Fibroblast of gingiva (primary cell): ENCODE results near the gene FRAS1.
"Not testable (repeated sequence)": the region's sequence is repeated elsewhere in the genome, so short reads cannot be mapped to it uniquely, and the experiment has no call there.

ENCODE experiments used
- DNase-seq: peaks from one replicate; pipeline ENCODE4 v3.0.0-alpha.2; 2011; ENCODE audit warnings: low read depth

FRAS1 gene

DNA sequence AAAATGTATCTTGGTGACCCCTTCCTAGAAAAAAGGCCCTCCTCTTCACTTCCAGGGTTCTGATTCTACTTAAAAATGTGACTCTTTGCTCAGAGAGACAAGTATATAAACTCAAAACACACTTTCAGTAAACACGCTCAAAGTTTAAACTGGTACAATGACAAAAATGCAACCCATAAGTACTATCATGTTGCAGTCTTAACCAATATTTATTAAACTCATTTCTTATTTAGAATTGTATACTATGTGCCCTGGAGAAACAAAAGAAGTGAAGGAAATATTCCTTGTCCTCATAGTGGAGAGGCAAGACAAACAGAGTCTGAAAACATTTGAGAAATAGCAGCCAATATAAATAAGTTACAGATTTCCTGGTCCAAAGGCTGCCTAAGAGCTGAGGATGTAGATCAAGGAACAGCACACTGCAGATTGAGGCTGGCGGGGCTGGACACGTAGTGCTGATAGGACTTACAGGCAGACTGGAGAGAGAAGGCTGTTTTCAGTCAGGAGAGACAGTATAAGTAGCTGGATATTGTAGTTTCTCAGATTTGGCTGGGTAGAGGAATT lies 455.3 kb downstream of the FRAS1 start:
- peak; percentile 87 for DNase-seq

DNA sequence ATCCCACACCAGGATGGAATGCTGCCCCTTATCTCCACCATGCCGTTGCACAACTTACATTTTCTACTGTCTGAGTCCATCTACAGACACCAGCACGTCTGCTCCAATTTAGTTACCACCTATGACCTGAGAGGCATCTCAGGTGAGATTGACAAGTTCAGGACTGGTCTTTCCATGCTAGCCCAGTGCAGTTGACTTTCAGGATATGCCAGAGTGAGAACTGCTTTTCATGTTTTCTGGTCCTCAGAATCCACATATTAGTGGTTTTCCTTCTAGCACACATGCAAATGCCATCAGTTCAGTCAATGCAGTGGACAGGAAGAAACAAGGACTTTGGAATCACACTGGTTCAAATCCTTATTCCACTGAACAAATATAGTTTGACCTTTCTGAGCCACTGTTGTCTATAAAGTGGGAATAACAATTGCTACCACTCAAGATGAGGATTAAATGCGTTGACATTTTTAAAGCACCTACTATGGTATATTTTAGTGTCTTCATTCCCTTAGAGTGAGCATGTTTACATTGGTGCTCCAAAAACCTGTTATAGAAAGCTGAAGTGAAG lies 456.4 kb downstream of the FRAS1 start:
- no peak for DNase-seq

DNA sequence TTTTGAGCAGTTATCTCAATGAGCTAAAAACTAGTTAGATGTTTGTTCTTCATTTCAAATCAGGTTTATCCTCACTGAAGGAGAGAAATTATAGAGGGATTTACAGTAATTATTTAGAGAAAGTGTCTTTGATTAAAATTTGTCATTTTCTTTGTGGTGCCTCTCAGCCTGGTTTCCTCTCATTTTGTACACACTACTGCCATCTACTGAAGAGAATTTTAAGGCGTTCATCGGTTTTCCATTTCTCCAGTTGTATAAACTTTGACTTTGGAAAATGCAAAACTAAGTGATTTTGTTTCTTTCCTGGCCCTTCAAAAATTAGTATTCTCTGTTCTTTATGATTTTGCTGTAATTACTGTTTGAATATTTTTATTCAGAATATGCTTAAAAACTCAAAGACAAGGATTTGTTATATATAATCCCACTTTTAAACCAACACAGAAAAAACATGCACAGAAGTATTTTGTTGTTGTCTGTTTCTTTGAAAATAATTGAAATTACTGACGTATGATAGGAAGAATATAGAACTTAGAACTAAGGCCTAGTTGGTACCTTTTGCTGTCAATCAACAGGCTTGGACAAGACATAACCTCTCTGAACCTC lies 460.0 kb downstream of the FRAS1 start:
- DNase-seq, result peak; percentile 29

DNA sequence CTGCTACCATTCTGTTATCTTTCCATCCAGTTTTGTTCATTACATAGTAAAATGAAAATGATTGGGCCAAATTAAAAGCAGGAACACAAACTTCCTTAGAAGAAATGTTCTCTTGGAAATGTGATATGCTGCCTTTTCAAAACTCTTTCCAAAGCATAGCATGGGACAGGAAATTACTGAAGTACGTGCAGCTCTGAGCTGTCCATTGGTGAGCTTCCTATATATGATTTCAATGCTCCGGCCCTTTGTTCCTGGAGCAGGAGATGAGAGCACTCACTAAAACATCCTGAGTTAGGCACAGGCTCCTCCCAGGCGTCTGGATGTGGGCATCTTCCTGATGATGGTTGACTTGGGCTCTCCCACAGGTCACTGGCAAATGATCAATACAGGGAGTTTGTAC lies 461.4 kb downstream of the FRAS1 start:
- peak; percentile 73 for DNase-seq

GRCh38 chr4:78519962-78520361 lies 462.8 kb downstream of the FRAS1 start:
- DNase-seq, result no peak

GRCh38 chr4:78520808-78521226 lies 463.7 kb downstream of the FRAS1 start:
- peak; percentile 93 for DNase-seq

- no peak for DNase-seq
These were observed 466.9 kb downstream of the FRAS1 start for GRCh38 chr4:78524009-78524408.

GRCh38 chr4:78525559-78525958 lies 468.4 kb downstream of the FRAS1 start:
- DNase-seq, result no peak

DNA sequence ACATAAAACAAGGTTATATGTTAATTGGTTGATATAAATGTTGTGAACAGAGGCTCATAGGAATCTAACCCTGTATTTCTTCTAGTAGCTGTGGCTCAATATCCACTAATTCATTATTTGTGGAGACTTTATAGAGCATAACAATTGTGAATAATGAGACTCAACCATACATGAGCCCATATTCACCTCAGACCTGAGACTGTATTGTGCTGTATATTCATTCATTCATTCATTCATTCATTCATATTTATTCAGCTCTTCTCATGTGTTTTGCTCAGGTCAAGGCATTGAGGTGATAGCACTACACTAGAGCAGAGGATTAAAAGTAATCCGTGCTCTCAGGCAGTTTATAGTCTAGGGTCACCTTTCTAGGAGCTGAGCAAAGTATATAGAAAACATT lies 470.0 kb downstream of the FRAS1 start:
- DNase-seq, result no peak

DNA sequence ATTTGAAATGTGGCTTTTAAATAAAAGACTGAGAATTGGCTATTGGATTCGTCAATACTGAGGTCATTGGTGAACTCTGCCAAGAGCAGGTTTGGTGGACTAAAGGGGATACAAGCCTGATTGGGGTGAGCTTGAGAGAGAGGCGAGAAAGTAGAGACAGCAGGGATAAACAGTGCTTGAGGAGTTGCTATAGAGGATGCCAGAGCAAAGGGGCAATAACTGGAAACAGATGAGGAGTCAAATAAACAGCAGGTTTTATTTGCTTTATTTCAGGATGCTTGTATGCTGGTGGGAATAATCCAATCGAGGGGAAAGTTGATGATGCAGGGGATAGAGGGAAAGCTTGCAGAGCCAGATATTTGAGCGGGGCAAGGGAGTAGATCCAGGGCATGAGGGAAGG lies 470.4 kb downstream of the FRAS1 start:
- DNase-seq, result peak; percentile 55

DNA sequence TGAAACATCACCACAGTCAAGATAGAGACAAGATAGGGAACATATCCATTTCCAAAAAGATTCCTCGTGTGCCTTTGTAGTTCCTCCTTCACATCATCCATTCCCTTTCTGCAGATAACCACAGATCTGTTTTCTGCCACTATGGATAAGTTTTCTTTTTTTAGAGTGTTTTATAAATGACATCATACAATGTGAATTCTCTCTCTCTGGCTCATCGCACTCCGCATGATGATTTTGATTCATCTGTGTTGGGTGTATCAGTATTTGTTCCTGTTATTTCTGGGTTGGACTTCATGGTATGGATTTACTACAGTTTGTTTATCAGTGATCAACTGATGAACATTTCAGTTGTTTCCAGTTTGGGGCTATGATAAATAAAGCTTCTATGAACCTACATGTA lies 471.2 kb downstream of the FRAS1 start:
- peak; percentile 16 for DNase-seq

DNA sequence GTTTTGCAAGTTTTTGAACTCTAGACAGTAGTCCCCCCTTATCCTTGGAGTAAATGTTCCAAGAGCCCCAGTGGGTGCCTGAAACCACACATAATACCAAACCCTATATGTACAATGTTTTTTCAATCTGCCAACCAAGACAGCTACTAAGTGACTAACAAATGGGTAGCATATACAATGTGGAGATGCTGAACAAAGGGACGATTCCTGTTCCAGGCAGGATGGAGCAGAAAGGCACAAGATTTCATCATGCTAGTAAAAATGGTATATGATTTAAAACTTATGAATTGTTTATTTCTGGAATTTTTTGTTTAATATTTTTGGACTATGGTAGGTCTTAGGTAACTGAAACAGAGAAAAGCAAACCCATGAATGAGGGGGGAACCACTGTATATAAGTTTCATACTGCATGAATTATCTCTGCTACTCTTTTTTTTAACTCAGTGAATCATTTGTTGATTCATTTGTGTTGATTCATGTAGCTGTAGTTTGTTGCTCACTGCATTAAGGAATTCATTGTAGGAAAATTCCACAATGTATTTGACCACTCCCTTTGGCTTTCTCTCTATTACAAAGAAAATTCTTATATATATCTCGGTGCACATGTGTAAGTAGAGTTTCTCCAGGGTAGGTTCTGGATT lies 472.6 kb downstream of the FRAS1 start:
- peak; percentile 51 for DNase-seq

DNA sequence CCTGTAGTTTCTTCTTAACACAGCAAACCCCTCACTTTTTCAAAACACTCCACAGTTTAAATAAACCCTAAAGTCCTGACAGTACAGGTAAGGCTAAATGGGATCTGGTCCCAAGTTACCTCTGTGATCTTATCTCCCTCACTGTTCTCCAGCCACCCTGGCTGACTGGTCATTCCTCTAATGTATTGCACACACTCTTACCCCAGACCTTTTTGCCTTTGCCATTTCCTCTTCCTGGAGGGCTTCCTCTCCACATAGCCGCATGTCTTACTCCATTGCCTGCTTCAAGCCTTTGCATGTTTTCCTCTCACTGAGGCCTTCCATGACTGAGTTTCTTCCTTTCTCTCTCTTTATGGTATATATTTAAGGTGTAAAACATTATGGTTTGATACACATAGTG lies 474.9 kb downstream of the FRAS1 start:
- no peak for DNase-seq

- DNase-seq, result no peak
These were observed 476.7 kb downstream of the FRAS1 start for GRCh38 chr4:78533854-78534253.

DNA sequence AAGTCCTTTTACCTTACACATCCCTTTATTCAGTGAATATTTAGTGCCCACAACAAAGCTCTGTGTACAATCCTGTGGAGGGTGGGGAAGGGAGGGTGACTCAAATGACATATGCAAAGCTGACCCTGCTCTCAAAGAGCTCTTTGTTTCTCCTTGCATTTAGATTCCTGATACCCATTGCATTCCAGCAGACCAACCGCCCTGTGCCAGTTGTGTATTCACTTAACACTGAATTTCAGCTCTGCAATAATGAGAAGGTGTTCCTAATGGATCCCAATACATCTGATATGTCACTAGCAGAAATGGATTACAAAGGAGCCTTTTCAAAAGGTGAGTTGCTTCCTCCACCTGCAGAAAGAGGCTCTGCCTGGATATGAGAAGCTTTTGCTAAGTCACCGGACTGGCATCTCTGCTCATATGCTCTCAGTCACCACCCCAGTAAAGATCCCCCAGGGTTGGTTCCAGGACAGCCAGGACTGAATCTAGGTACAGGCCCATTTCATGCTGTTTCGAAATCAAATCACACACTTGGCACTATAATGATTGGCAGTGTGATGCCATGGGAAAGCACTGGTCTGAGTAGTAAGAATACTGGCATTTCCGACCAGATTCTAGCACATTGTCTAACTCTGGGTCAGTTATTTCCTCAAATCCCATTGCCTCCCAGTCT lies 477.3 kb downstream of the FRAS1 start:
- DNase-seq, result no peak

- DNase-seq, result peak; percentile 67
These were observed 485.2 kb downstream of the FRAS1 start for GRCh38 chr4:78542373-78542772.

DNA sequence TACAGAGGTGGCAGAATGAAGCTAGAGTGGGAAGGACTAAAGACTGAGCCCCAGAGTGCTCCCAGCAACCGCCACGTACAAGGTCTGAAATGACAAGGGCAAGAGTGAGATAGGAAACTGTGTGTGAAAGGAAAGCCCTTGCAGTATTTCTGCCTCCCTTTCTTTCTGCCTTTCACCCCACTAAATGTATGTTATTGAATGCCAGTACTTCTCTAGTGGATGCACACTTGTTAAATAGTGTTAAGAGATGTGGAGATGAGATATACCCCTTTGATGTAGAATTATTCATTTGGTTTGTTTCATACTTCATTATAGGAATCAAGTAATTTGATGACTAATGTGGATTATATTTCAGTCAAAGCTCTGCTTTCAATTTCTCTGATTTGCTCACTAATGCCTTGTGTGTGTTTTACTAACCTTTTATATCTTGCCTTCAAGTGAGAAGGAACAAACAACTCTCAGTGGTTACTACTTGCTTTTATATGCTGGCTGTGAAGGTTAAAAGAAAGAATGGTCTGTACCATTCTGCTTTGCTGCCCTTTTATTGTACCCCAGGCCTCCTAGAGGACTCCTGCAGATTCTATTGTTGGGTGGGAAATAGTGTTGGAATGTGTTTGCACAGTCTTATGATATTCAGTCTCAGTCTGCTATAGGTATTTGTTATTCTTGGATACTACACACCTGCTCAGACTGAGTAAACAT lies 486.5 kb downstream of the FRAS1 start:
- DNase-seq, result peak; percentile 11

DNA sequence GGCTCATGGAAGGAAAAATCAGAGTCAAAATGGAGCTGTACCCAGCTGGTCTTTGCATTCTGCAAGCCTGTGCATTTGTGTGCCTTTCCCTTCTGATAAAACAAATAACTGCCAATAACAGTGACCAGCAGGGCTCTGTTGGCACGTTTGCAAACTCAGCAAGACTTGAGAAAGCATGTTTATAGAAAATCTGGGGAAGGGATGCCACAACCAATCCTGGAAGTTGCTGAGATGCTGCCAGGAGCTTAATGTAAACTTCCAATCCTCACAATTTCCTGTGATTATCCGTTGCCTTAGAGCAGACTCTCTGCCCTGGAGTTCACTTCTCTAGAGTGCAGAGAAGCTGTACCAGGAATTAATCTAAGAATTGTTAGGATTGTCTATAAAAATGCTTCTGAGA lies 487.6 kb downstream of the FRAS1 start:
- peak; percentile 48 for DNase-seq

DNA sequence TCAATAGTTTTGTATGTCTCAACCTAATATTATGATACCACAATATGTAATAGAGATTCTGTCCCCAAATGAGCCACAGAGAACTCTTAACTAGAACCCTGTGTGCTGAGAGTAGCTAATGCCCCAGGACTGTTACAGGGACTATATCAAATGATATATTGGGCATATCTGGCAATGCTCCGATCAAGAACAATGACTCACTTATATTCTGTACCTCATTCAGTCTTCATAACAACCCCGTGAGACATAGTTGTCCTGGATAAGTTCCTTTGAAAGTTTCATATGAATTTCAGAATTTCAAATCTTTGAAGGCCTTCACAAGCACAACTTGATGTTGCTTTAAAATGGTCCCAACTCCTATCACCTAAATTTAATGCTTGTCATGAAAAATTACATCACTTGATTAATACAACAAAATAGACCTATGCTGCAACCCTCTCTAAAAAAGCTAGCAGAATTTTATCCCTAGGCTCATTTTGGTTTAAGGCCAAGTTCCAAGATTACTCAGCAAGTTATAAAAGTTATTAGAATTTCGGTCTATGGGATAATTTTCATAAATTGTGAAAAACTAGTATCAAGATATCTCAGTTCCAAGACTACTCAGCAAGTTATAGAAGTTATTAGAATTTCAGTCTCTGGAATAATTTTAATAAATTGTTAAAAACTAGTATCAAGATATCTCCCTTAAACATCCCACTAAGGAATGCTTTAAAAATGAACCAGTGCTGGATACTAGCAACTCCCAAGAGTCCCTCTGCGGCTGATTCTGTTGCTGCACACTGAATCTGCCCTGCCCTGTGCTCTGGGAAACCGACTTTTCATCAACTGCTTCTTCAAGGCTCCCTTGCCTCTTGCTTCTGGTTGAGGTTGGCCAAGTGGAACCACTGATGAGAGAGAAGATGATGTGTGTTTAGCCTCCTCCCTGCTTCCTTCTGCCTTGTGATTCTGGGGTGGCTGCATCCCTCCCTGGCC lies 488.4 kb downstream of the FRAS1 start:
- DNase-seq, result no peak

- not testable (repeated sequence) for DNase-seq
These were observed 490.8 kb downstream of the FRAS1 start for GRCh38 chr4:78547899-78548298.

DNA sequence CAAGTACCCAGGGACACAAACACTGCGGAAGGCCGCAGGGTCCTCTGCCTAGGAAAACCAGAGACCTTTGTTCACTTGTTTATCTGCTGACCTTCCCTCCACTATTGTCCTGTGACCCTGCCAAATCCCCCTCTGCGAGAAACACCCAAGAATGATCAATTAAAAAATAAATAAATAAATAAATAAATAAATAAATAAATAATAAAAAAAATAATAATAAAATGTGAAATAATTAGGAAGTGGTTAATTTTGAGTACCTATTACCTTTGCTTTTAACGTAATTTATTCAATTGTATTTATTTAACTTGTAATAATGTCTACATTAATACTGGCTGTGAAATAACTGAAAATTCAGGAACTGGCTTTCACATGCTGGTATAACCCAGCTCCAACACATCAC lies 491.8 kb downstream of the FRAS1 start:
- DNase-seq, result not testable (repeated sequence)
